Measurements from ENCODE around the gene ERICH6B.

ERICH6B gene

DNA sequence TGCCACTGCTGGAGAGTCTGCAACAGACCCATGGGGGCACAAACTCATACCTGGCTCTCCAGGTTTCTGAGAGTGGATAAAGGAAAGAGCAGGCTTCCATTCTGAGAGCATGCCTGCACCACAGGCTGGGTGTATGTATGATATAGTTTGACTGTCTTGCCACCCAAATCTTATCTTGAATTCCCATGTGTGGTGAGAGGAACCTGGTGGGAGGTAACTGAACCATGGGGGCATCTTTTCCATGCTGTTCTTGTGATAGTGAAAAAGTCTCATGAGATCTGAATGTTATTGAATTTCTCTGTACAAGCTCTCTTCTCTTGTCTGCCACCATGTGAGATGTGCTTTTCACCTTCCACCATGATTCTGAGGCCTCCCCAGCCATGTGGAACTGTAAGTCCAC, 50.2 kb downstream of the ERICH6B start:
- Histone ChIP-seq H3K36me3 (ENCODE audit: insufficient read depth, low read depth, low read length) (no peaks in the 10 kb centered on the region), H3K9ac (ENCODE audit: low read depth, low read length) (no peak overlapping the region), H3K4me3 (ENCODE audit: low read length) (no peak overlapping the region)

DNA sequence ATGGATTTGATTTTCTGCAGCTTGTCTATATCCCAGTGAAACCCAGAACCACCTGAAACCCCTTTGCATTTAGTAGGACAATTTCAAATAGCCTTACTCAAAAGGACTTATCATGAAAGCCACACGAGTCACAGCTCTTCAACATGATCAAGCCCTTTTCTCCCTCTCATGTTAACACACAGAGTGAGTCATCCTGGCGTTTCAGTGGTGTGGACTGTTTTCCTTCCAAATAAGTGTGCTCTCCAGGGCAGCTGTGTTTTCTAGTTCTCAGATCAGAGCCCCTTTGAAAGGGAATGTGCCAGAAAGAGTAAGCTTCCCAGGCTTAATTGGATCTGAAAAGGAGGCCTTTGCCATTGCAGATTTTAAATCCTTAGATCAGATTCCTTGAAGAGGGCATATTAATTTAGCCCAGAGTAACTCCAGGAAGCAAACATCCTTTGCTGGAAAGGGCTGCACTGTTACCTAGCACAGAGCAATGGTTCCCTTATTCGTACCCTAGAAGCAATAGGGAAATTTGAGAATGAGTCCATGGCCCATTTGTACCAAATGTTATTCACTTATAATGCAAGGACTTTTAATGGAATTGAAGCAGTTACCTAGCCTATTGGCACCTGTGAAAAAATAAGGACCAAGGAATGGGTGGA, 51.3 kb downstream of the ERICH6B start:
- Histone ChIP-seq H3K9ac (ENCODE audit: low read depth, low read length) (no peak overlapping the region), H3K4me3 (ENCODE audit: low read length) (no peak overlapping the region)

More for the DNA sequence above, 50.2 kb downstream of the ERICH6B start:
- Histone ChIP-seq H3K27ac (ENCODE audit: low read length) (no peak overlapping the region), H3K27me3 (ENCODE audit: insufficient read depth, low read length) (no peaks in the 10 kb centered on the region), H3K4me1 (ENCODE audit: insufficient read depth, low read length) (no peaks in the 10 kb centered on the region), H3K9me3 (ENCODE audit: insufficient read depth, low read depth, low read length) (peaks cover 16% of the 10 kb centered on the region)

DNA sequence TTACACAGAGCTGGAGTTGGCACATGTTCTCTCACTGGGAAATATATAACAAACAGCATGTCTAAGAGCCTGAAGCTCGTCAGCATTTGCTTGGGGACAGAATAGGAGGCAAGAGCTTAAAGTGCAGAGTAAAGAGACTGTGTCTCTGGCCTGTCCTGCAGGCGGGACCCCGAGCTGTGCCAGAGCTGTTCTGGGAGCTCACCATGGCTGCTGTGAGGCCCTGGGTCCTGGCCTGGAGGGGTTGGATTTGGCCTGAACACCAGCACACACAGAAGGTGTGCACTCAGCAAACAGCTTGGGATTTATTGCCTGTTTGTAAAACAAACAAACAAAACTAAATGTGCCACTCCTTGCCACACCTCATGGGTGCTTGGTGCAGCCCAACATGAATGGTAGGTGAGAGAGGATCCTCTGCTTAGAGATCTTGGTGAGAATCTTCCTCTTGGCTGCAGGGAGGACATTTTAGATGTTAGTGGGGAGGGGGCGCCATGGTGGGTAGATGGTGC, 60.9 kb downstream of the ERICH6B start:
- no peaks in the 10 kb centered on the region for H3K27me3 ChIP-seq (ENCODE audit: insufficient read depth, low read length)
- H3K9me3 ChIP-seq (ENCODE audit: insufficient read depth, low read depth, low read length) = no peaks in the 10 kb centered on the region
- H3K27ac ChIP-seq (ENCODE audit: low read length) = no peak overlapping the region
- H3K36me3 ChIP-seq (ENCODE audit: insufficient read depth, low read depth, low read length) = no peaks in the 10 kb centered on the region
- no peaks in the 10 kb centered on the region for H3K4me1 ChIP-seq (ENCODE audit: insufficient read depth, low read length)
- no peak overlapping the region for H3K4me3 ChIP-seq (ENCODE audit: low read length)
- no peak overlapping the region for H3K9ac ChIP-seq (ENCODE audit: low read depth, low read length)

More for the DNA sequence above, 51.3 kb downstream of the ERICH6B start:
- Histone ChIP-seq H3K4me1 (ENCODE audit: insufficient read depth, low read length) (no peaks in the 10 kb centered on the region), H3K27ac (ENCODE audit: low read length) (no peak overlapping the region), H3K27me3 (ENCODE audit: insufficient read depth, low read length) (no peaks in the 10 kb centered on the region), H3K9me3 (ENCODE audit: insufficient read depth, low read depth, low read length) (peaks cover 16% of the 10 kb centered on the region), H3K36me3 (ENCODE audit: insufficient read depth, low read depth, low read length) (no peaks in the 10 kb centered on the region)

DNA sequence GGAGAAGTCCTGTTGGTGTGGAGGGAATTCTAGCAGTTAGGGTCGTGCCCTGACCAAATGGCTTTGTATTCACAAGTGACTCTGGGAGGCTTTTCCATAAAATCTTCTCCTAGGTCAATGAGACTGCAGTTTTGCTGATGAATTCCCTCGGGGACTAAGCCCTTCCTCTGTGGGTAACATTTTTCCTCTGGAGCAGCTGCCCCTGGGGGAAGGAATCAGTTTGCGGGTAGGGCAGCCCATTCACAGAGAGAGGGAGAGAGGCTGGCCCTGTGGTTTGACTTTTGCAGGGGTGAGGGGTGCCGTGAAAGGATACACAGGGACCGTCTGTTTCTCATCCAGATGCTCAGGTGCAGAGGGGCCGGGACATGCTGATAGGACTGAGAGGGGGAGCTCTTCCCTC, 67.3 kb downstream of the ERICH6B start:
- Histone ChIP-seq H3K4me1 (ENCODE audit: insufficient read depth, low read length) (no peaks in the 10 kb centered on the region), H3K9ac (ENCODE audit: low read depth, low read length) (no peak overlapping the region), H3K9me3 (ENCODE audit: insufficient read depth, low read depth, low read length) (no peaks in the 10 kb centered on the region), H3K36me3 (ENCODE audit: insufficient read depth, low read depth, low read length) (no peaks in the 10 kb centered on the region), H3K27ac (ENCODE audit: low read length) (no peak overlapping the region), H3K4me3 (ENCODE audit: low read length) (no peak overlapping the region), H3K27me3 (ENCODE audit: insufficient read depth, low read length) (no peaks in the 10 kb centered on the region)

DNA sequence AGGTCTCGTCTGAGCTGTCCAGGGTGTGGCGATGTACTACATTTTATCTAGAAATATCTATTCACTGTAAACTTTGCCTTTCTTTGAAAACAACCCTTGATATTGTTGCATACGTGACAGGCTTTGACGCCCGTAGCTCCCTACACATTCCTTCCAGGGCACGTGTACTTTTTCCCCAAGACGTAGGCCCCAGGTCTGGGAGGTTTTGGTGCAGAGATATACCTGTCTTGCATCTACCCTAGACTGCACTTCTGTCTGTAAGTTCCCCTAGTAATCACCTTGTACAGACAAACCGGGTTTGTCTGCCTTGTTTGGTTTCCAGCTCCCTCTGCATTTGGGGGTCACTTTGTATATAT, 69.2 kb downstream of the ERICH6B start:
- Histone ChIP-seq H3K9me3 (ENCODE audit: insufficient read depth, low read depth, low read length) (no peaks in the 10 kb centered on the region), H3K4me3 (ENCODE audit: low read length) (no peak overlapping the region), H3K9ac (ENCODE audit: low read depth, low read length) (no peak overlapping the region), H3K4me1 (ENCODE audit: insufficient read depth, low read length) (no peaks in the 10 kb centered on the region), H3K27ac (ENCODE audit: low read length) (no peak overlapping the region), H3K36me3 (ENCODE audit: insufficient read depth, low read depth, low read length) (no peaks in the 10 kb centered on the region), H3K27me3 (ENCODE audit: insufficient read depth, low read length) (no peaks in the 10 kb centered on the region)

DNA sequence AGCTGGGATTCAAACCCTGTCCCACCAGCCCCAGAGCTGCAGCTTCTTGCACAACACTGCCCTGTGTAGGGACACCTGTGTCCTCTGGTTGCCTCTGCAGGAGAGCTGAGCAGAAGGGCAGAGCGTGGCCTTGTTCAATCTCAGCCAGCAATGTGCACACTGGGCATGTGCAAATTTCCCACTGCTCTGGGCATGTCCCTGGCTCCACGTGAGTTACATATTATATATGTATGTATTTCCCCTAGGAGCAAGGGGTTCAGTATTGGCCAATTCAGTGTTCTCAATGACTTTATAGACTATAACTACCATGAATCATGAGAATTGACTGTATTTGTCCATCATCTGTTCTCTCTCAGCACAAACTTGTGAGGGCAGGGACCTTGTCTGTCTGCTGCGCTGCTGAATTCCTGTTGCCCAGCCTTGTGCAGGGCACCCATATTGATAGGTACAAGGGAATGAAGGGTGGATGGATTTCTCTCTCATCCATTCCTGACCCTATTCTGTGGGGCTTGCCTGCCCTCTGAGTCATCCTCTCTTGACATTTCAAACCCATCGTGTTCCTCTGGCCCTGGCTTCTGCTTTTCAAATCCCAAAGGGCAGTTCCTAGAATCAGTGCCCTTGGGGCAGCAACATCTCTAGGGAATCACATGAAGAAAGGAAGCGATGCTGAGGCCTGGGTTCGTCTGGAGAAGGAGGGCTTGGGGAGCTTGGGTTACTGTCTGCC, 69.7 kb downstream of the ERICH6B start:
- no peaks in the 10 kb centered on the region for H3K4me1 ChIP-seq (ENCODE audit: insufficient read depth, low read length)
- H3K27ac ChIP-seq (ENCODE audit: low read length) = no peak overlapping the region
- no peaks in the 10 kb centered on the region for H3K27me3 ChIP-seq (ENCODE audit: insufficient read depth, low read length)
- no peaks in the 10 kb centered on the region for H3K36me3 ChIP-seq (ENCODE audit: insufficient read depth, low read depth, low read length)
- no peak overlapping the region for H3K4me3 ChIP-seq (ENCODE audit: low read length)
- no peaks in the 10 kb centered on the region for H3K9me3 ChIP-seq (ENCODE audit: insufficient read depth, low read depth, low read length)
- H3K9ac ChIP-seq (ENCODE audit: low read depth, low read length) = no peak overlapping the region

DNA sequence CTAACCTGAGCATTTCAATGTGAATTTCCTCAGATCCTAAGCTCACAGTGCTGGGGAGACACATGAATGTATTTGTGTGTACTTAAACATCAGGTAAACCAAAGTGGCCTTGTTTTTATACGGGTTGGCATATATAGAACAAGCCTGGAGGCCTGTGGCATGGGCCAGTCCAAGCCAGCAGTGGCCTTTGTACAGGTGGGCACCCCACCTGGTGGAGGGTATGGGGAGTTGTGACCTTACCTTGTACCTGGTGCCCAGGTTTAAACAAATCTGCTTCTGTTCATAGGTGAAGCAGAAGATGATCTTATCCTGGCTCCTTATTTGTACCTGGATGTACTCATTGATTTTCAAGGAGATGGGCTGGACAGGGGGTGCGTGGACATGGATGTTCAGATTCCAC, 71.0 kb downstream of the ERICH6B start:
- Histone ChIP-seq H3K4me3 (ENCODE audit: low read length) (no peak overlapping the region), H3K27me3 (ENCODE audit: insufficient read depth, low read length) (no peaks in the 10 kb centered on the region), H3K36me3 (ENCODE audit: insufficient read depth, low read depth, low read length) (no peaks in the 10 kb centered on the region), H3K4me1 (ENCODE audit: insufficient read depth, low read length) (no peaks in the 10 kb centered on the region), H3K9ac (ENCODE audit: low read depth, low read length) (no peak overlapping the region), H3K27ac (ENCODE audit: low read length) (no peak overlapping the region), H3K9me3 (ENCODE audit: insufficient read depth, low read depth, low read length) (no peaks in the 10 kb centered on the region)

DNA sequence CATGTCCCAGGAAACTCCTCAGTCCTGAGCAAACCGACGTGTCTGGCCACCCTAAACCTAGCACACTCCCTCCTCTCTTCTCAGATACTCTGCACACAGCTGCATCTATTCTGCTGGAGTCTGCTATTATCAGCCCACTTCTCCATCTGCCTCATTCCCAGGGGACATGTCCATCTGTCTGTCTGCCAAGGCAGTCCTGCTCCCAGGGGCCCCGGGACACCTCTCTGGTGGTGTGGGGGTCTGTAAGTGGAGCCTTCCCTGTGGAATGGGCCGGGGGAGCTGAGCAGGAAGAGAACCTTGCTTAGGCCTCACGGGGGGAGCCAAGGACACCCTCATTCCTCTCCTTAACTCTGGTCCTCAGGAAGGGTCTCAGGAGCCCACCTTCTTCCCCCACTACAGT, 72.7 kb downstream of the ERICH6B start:
- Histone ChIP-seq H3K27me3 (ENCODE audit: insufficient read depth, low read length) (no peaks in the 10 kb centered on the region), H3K4me3 (ENCODE audit: low read length) (no peak overlapping the region), H3K27ac (ENCODE audit: low read length) (no peak overlapping the region), H3K4me1 (ENCODE audit: insufficient read depth, low read length) (no peaks in the 10 kb centered on the region), H3K9ac (ENCODE audit: low read depth, low read length) (no peak overlapping the region), H3K9me3 (ENCODE audit: insufficient read depth, low read depth, low read length) (no peaks in the 10 kb centered on the region), H3K36me3 (ENCODE audit: insufficient read depth, low read depth, low read length) (no peaks in the 10 kb centered on the region)

DNA sequence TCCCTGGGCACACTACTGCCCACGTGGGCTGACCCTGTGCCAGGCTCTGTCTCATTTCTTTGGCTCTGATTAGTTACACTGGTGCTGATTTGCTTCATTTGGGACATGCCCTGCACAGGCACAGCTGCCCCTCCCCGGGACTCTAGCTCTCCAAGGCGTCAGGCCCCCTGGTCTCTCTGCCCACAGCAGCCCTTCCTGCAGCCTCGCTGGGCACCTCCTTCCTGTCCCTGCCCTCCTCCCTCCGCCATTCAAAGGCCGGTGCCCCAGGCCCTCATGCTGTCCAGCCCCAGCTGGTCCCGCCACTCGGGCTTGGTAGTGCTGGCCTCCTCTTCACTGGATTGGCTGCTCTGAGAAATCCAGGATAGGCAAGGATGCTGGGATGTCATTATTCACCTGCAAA, 73.1 kb downstream of the ERICH6B start:
- Histone ChIP-seq H3K4me3 (ENCODE audit: low read length) (no peak overlapping the region), H3K27ac (ENCODE audit: low read length) (no peak overlapping the region), H3K36me3 (ENCODE audit: insufficient read depth, low read depth, low read length) (no peaks in the 10 kb centered on the region), H3K27me3 (ENCODE audit: insufficient read depth, low read length) (no peaks in the 10 kb centered on the region), H3K9ac (ENCODE audit: low read depth, low read length) (no peak overlapping the region), H3K9me3 (ENCODE audit: insufficient read depth, low read depth, low read length) (no peaks in the 10 kb centered on the region), H3K4me1 (ENCODE audit: insufficient read depth, low read length) (no peaks in the 10 kb centered on the region)

DNA sequence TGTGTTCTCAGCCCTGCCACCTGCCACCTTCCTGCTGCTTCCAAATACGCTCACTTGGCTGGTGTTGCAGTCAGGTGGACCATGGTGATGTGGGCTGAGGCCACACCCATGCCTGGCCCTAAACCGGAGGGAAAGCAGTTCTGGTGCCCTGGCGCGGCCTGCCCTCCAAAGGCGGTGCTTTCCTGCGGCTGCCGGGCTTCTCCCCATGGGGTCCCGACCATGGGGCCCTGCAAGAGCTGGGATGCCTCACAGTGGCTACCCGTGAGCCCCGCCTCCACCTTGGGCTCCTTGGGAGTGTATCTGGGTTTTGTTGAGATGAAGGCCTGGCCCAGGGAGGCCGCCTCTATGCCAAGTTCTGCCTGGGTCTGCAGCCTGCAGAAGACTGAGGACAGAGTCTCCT, 73.7 kb downstream of the ERICH6B start:
- Histone ChIP-seq H3K9ac (ENCODE audit: low read depth, low read length) (no peak overlapping the region), H3K4me1 (ENCODE audit: insufficient read depth, low read length) (no peaks in the 10 kb centered on the region), H3K27me3 (ENCODE audit: insufficient read depth, low read length) (no peaks in the 10 kb centered on the region), H3K27ac (ENCODE audit: low read length) (no peak overlapping the region), H3K36me3 (ENCODE audit: insufficient read depth, low read depth, low read length) (peaks cover 2% of the 10 kb centered on the region; the same call in 1 of the 2 replicates), H3K4me3 (ENCODE audit: low read length) (no peak overlapping the region), H3K9me3 (ENCODE audit: insufficient read depth, low read depth, low read length) (no peaks in the 10 kb centered on the region)

DNA sequence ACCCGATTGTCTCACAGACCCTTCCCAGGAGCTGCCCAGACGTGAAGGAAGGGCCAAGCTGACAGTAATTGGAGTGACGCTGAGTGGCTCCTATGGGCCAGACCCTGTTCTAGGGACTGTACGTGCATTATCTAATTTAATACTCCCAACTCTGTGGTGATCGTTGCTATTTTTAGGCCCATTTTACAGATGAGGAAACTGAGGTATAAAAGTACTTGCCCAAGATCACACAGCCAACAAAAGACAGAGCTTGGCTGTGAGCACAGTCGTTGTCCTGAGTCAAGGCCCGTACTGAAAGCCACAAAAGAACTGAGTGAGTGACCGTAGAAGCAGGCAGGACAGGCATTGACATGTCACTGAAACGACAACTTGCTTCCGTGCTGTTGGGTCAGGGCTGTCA, 74.7 kb downstream of the ERICH6B start:
- H3K9ac ChIP-seq (ENCODE audit: low read depth, low read length) = no peak overlapping the region
- H3K27me3 ChIP-seq (ENCODE audit: insufficient read depth, low read length) = no peaks in the 10 kb centered on the region
- H3K27ac ChIP-seq (ENCODE audit: low read length) = no peak overlapping the region
- no peaks in the 10 kb centered on the region for H3K4me1 ChIP-seq (ENCODE audit: insufficient read depth, low read length)
- peaks cover 8% of the 10 kb centered on the region for H3K36me3 ChIP-seq (ENCODE audit: insufficient read depth, low read depth, low read length)
- no peaks in the 10 kb centered on the region for H3K9me3 ChIP-seq (ENCODE audit: insufficient read depth, low read depth, low read length)
- no peak overlapping the region for H3K4me3 ChIP-seq (ENCODE audit: low read length)

DNA sequence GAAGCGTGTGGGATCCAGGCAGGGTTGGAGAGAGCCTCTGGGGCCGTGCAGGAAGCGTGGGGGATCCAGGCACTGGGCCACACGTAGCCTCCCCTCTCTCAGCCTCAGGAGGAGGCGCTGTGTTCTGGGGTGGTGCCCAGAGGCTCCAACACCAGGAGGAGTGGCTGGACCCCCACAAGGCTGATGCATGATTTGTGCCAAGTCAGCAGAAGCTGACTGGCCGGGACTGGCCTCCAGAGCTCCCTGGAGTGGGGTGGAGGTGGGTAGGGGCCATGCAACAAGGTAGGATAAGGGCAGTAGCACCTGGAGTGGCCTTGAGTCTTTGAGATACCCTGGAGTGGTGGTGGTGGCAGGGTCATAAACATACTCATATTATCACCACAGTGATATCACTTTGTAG, 75.3 kb downstream of the ERICH6B start:
- no peak overlapping the region for H3K9ac ChIP-seq (ENCODE audit: low read depth, low read length)
- H3K36me3 ChIP-seq (ENCODE audit: insufficient read depth, low read depth, low read length) = peaks cover 15% of the 10 kb centered on the region
- H3K27me3 ChIP-seq (ENCODE audit: insufficient read depth, low read length) = no peaks in the 10 kb centered on the region
- H3K4me1 ChIP-seq (ENCODE audit: insufficient read depth, low read length) = no peaks in the 10 kb centered on the region
- H3K9me3 ChIP-seq (ENCODE audit: insufficient read depth, low read depth, low read length) = no peaks in the 10 kb centered on the region
- no peak overlapping the region for H3K4me3 ChIP-seq (ENCODE audit: low read length)
- H3K27ac ChIP-seq (ENCODE audit: low read length) = no peak overlapping the region

All from iPS-20b (cell line).